HG03575 (cell line): ENCODE data around the gene BATF3.
"Not testable (repeated sequence)": the region's sequence is repeated elsewhere in the genome, so short reads cannot be mapped to it uniquely, and the experiment has no call there.

ENCODE experiments used
- ATAC-seq: cut with Tn5 transposase; IDR thresholded peaks from one replicate; pipeline ENCODE4 v1.9.1; 2021; ENCODE audit not compliant: unreplicated experiment, insufficient number of reproducible peaks, low FRiP score; ENCODE audit errors: extremely low read depth

Gene BATF3

DNA sequence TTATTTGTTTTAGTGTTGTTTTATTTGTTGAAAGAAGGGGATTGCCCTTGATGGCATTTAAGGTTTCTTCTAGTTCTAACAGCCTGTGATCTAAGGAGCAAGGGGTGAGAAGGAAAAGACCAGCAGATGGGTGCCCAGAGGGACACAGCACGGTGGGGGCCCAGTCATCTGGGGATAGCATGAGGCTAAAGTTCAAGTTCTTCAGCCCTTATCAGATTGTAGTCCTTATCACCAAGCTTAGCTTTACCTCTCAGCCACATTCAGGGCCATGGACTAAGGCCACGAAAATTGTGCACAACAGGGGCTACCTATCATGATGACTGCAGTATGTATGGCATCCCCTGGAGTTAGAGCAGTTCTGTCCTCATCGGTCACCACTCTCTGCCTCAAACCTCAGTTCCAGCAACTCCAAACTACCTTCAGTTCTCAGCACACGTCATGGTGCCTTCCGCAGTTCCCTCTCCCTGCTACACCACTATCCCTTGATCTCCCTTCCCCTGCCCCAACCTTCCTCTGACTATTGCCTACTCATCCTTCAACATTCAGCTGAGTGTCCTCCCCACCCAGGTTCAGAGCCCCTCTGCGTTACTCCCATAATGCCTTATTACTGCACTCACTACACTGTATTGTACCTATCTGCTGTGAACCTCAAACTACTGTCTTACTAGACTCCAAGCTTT, 54.6 kb downstream of the BATF3 start:
- no peak for ATAC-seq

DNA sequence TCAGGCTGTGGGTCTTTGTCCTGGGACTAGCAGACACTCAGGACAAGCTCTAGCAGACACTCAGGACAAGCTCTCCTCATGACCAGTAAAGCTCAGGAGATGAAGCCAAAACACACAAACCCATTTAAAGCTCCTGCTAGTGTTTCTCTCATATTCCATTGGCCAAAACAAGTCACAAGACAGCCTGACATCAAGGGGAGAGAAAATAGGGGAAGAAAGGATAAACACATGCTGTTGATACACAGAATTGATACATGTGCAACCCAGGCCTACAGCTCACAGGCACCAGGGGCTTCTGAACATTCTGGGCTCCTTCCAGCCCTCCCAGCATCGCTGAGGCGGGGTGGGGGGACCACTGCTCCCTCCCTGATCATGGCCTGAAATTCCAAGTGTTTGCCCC, 55.8 kb downstream of the BATF3 start:
- ATAC-seq: no peak

DNA sequence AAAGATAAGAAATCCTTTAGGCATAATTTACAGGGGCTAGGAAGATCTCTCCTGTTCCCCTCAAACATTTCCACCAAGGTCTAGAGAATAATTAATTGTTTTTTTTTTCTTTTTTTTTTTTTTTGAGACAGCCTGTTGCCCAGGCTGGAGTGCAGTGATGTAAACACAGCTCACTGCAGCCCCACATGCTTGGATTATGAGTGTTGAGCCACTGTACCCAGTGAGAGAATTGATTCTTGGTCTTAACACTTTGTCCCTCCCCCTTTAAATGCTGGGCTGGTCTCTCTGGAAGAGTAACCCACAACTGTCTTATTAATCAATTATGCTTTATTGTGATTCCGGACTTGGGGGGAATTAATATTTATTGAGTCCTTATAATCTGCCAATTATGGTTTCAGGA, 57.7 kb downstream of the BATF3 start:
- ATAC-seq: no peak

DNA sequence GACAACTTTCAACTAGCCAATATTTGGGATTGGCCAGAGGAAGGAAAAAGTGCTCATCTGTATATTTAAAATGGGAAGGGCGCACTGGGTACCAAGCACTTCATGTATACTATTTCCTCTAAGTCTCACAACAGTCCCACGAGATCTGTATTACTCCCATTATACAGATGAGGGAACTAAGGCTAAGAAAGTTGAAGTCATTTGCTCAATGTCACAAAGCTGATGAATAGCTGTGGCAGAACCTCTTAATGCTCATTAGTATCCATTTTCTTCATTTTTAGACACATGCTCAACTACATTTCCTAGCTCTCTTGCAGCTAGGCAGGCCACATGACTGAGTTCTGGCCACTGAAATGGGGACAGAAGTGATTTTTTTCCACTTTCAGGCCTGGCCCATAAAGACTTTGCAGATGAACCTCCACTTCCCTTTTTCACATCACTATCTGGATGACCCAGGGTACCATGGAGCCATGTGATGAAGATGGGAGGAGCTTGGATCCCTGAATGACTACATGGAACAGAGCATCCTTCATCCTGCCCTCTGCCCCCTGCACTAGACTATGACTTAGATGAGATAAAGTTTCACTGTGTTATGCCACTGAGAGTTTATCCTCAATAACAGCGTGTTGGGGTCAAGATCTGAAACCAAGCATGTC, 59.3 kb downstream of the BATF3 start:
- no peak for ATAC-seq

DNA sequence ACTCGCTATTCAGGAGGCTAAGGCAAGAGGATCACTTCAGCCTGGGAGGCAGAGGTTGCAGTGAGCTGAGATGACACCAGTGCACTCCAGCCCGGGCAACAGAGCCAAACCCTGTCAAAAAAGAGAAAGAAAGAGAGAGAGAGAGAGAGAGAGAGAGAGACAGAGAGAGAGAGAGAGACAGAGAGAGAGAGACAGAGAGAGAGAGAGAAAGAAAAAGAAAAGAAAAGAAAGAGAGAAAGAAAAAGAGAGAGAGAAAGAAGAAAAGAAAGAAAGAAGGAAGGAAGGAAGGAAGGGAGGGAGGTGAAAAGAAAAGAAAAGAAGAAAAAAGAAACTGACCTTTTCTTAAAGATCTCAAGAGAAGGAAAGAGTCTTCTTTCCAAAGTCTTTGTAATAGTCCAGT, 60.1 kb downstream of the BATF3 start:
- not testable (repeated sequence) for ATAC-seq

DNA sequence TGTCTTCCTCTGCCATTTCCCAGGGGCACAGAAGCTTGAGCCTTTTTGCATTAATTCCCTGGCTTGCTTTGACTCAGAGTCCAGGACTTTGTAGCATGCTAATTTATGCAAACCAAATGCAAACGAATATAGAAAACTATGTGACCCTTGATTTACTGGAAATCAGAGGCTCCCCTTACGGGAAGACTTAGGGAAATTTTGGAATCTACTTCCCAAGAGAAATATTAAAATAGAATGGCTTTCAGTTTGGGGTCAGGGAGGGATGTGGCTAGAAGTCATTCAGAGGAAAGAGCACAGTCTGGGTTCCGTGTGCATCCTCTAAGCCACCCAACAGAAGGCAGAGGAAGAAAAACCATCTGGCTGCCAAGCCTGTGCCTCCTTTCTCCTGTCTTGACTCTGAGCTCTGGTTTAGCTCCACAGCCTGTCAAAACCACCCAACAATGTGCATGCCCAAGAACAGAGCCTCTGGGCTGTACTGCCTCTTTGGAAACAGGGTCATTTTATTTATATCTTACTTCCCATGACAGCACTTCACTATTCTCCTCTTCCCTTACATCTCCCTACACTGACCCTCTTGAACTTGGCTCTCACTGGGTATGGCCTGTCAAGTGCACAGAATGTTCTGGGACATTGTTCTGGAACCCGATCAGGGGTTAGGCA, 61.0 kb downstream of the BATF3 start:
- ATAC-seq: no peak

DNA sequence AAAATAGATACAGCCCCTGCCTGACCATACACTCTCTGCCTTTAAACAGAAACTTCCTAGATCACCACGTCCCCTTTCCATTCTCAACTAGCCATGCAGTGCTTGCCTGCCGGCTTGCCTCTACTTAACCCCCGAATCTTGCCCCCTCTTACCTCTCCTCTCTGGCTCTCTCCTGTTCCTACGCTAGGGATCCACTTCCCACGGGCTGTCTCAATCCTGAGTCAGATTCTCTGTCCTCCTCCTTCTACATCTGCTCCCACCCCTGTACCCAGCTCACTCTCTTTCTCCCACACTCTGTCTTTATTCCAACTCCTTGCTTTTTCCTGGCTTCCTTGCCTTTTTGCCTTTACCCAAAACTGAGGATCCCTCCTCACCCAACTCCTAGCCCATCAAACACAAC, 61.7 kb downstream of the BATF3 start:
- ATAC-seq: no peak
